ENCODE results near the gene SLC9C1. TPM values are rescaled to one million over a fixed set of nuclear protein-coding genes. Genes with fewer than 3 reads are reported as not detected.
A peak's percentile ranks its signal among the peaks of the same experiment; 100 is the strongest.

The SLC9C1 gene
- total RNA-seq, 1 experiment from 2014 or later = 0.50 TPM

GRCh38 chr3:112333381-112334317 is 39.6 kb upstream of the SLC9C1 start:
- H3K27ac Mint-ChIP-seq = peak overlapping the region; percentile 98
- no CpG with 5 or more reads among the region's 23 CpGs for WGBS (ENCODE audit: extremely low coverage, insufficient read length, low lambda C conversion rate)
- H3K4me1 ChIP-seq (ENCODE audit: insufficient read depth, low read length) = peaks cover 10% of the 10 kb centered on the region

More at GRCh38 chr3:112333381-112334317, 39.6 kb upstream of the SLC9C1 start:
- peaks cover 27% of the 10 kb centered on the region for H3K79me2 ChIP-seq (ENCODE audit: insufficient read depth, low read length)
- H4K20me1 ChIP-seq (ENCODE audit: control insufficient read depth, insufficient read depth, insufficient read length) = no peaks in the 10 kb centered on the region
- H3K9me3 ChIP-seq (ENCODE audit: control insufficient read depth, low read depth, low read length) = no peaks in the 10 kb centered on the region
- no peak overlapping the region for H4K5ac ChIP-seq (ENCODE audit: insufficient read length, low read depth, low read length)
- H3K4ac ChIP-seq (ENCODE audit: low read depth, low read length) = no peak overlapping the region; the same call in 1 of the 2 replicates
- H2BK12ac ChIP-seq (ENCODE audit: insufficient read length, low read depth, low read length) = no peak overlapping the region
- no peak overlapping the region for H2BK15ac ChIP-seq (ENCODE audit: low read depth, low read length)
- H4K8ac ChIP-seq (replicated peaks; ENCODE audit: insufficient read length, low read depth, low read length) = no peak overlapping the region
- no peaks in the 10 kb centered on the region for H3K27me3 ChIP-seq (ENCODE audit: insufficient read depth, low read length)
- TF ChIP-seq CTCF (conservative IDR thresholded peaks at IDR 0.05) = no peak
- H3K23me2 ChIP-seq (ENCODE audit: insufficient read length, low read depth, low read length, poor library complexity, severe bottlenecking) = peaks cover 10% of the 10 kb centered on the region
- no peak overlapping the region for H2AFZ ChIP-seq (ENCODE audit: low read length)
- H2BK20ac ChIP-seq (ENCODE audit: low read depth, low read length, poor library complexity, severe bottlenecking) = no peak overlapping the region
- H2BK5ac ChIP-seq (ENCODE audit: insufficient read length, low read length) = no peak overlapping the region
- H3K23ac ChIP-seq (ENCODE audit: insufficient read length, low read depth, low read length) = no peak overlapping the region
- H3K9ac ChIP-seq (ENCODE audit: extremely low read depth, insufficient read length, low read length) = peak overlapping the region; percentile 81
- Mint-ChIP-seq H3K4me3 (peak overlapping the region; percentile 91 to 94), H3K27me3 (ENCODE audit: low read depth) (no peaks in the 10 kb centered on the region), H3K4me1 (peaks cover 44 to 53% of the 10 kb centered on the region in 2 experiments), H3K9me3 (no peaks in the 10 kb centered on the region; a peak in 2 of 5 replicates), H3K36me3 (ENCODE audit: insufficient read depth in 1 of 3, low read depth in 3 of 3) (peaks cover 25 to 31% (median 27%) of the 10 kb centered on the region in 3 experiments)
- H3K56ac ChIP-seq (ENCODE audit: insufficient read length, low read depth, low read length) = no peak overlapping the region
- H2AK5ac ChIP-seq (ENCODE audit: insufficient read length, low read length) = no peak overlapping the region
- H4K91ac ChIP-seq (ENCODE audit: insufficient read length, low read depth, low read length) = no peak overlapping the region
- no peak overlapping the region for H2BK120ac ChIP-seq (ENCODE audit: low read depth, low read length, poor library complexity, severe bottlenecking)
- peak; percentile 66 for DNase-seq
- peak overlapping the region; percentile 93 for H3K14ac ChIP-seq (ENCODE audit: insufficient read depth, low read length)
- H3K4me2 ChIP-seq (ENCODE audit: insufficient read depth, insufficient read length, low read length) = peak overlapping the region; percentile 91
- peak overlapping the region; percentile 58 for H3K27ac ChIP-seq (ENCODE audit: insufficient read length, low read depth, low read length)
- H3T11ph ChIP-seq (ENCODE audit: low read length) = peak overlapping the region; percentile 9
- H3K79me1 ChIP-seq (ENCODE audit: insufficient read depth, low read depth, low read length, poor library complexity, severe bottlenecking) = no peaks in the 10 kb centered on the region
- peak overlapping the region; percentile 93 for H3K18ac ChIP-seq (ENCODE audit: insufficient read length, low read depth, low read length)
